Fibroblast of the conjunctiva (primary cell): ENCODE results near the gene CACNA2D4.

Experiments used
- DNase-seq: peaks from one replicate; pipeline ENCODE4 v3.0.0-alpha.2; 2010; ENCODE audit warnings: low read depth

CACNA2D4 gene

DNA sequence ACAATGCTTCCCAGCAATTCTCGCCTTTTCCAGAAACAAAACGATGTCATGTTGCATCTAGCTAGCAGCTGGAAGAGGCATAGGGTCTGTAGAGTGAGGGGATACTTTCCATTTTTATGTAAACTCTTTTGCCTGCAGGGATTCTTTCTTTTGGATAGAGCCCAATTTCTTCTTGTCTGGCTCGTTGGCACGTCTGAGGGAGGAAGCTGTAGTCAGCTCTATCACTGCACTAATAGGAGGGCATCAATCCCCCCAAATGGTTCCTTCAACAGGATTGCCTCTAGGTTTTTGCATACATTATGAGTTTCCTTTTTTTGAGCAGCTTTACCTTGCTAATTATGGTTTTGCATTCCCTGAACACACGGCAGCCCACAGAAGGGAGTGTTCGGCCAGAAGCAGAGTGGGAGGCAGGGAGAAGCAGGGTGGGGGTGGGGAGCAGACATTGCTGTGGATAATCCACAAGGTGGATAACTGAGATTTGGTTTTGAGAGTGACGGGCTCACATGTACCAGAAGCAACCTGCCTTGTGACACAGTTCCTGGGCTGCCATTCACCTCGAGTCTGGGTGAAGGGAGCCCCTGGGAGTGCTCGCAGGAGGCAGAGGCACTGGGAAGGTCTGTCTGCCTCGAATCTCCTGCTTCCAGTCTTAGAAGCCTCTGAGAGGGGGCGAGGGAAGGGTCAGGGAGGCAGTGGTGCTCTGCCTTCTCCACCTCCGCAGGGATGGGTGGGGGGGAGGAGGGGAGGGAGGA, 73.6 kb downstream of the CACNA2D4 start:
- no peak for DNase-seq

DNA sequence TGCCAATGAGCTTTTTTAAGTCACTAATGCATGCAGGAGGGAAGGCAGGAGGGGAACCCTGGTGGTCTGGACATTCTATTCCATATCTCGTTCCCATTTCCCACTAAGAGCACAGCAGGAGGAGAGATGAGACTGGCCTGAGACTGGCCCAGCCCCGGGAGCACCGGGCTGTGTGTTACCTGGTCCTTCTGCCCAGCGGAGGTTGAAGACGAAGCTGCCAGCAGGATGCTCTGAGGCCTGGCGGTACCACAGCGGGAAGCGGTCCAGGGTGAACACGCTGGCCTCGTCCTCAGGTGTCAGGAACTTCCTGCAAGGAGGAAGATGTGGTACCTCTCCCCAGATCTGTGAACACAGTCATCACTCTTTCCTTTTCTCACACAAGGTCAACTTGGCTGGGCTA, 74.2 kb downstream of the CACNA2D4 start:
- no peak for DNase-seq

- DNase-seq = no peak
Observed at GRCh38 chr12:1843641-1844005, 74.8 kb downstream of the CACNA2D4 start.

GRCh38 chr12:1842905-1843640, 75.4 kb downstream of the CACNA2D4 start:
- no peak for DNase-seq

DNA sequence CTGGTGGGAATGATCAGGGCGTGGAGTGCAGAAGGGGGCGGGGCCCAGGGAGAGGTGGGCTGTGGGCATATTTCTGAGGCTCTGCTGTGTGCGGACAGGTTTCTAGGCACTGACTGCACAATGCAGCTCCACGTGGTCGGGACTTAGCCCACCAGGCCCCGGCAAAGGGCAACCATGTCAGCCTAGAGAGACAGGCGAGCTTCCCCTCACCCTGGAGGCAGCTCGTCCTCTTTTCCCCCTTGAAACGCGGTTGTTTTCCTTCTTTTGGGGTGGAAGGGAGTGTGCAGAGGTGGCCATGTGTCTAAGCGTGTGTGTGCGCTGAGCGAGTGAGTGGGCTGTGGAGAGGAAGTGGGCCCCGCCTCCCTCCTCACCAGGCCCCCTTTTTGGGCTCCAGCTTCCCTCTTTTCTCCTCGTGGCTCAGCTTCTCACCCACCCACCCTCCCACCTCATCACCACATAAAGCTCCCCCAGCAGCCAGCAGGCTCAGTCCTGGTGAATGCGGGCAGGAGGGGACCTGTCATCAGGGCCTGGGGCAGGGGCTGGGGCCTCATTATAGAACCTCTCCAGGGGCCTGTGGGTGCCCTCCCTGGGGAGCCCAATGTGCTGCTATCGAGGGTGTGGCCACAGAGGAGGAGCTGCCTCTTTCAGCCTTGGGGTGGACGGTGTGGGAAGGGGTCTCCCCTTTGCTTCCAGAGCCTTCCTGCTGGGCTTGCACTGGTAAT, 76.1 kb downstream of the CACNA2D4 start:
- no peak for DNase-seq

GRCh38 chr12:1841586-1842182, 76.8 kb downstream of the CACNA2D4 start:
- DNase-seq = no peak

GRCh38 chr12:1840981-1841425, 77.4 kb downstream of the CACNA2D4 start:
- no peak for DNase-seq

DNA sequence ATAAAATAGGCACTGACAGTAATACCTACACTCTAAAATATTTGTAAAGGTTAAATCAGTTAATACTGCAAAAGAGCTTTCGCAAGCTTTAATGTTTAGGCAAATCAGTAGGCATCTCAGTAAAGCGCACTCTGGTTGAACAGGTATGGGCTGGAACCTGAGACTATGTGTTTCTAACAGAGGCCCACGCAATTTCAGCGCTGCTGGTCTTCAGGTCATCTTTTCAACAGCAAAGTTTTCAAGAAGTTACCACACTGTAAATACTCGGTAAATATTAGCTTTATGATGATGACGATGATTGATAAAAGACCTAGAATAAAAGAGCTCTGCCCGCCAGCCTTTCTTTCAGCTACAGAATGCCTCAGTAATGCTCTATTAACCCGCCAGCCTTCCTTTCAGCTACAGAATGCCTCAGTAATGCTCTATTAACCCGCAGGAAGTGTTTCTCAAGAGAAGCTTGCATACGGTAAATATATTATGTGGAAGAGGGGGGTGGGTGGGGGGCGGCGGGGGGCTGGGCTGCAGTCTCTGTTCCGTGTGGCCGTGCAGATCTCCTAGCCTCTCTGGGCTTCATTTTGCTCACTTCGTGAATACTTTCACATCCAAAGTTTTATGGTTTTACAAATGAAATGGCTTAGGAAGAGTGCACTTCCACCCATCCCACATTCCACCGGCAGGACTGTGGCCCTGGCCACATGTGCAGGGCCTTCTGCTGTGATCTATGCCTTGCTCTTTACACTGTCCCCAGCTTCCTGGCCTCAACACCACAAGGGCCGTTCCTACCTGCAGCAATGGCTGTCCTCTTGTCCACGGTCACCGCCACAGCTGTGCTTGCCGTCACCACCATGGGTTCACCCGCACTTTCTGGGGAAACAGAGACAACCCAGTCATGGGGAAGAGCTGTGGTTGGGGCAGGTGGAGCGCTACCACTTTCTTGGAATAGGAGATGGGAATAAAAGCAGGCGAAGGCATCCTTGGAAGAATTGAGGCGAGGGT, 78.2 kb downstream of the CACNA2D4 start:
- DNase-seq = no peak

DNA sequence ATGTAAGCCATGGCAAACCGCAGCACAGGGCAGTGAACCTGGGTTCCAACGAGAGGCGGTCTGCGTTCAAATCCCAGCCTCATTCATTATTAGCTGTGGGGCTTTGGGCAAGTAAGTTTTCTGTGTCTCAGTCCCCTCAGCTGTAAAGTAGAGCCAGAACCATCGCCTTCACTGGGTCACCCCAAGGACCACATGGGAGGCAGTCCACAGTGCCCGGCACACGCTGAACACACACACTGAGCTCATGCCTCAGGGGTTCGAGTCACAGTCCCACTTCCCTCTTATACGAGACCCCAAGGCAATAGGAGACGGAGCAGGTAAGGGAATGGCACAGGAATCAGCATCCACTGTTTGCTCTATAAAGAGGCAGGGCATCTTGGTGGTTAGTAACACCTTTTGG, 79.0 kb downstream of the CACNA2D4 start:
- DNase-seq = no peak

- DNase-seq = no peak
Observed at GRCh38 chr12:1838994-1839365, 79.5 kb downstream of the CACNA2D4 start.

GRCh38 chr12:1838205-1838993, 80.1 kb downstream of the CACNA2D4 start:
- no peak for DNase-seq

- DNase-seq = peak; percentile 6
Observed at GRCh38 chr12:1837541-1838204, 80.8 kb downstream of the CACNA2D4 start.

DNA sequence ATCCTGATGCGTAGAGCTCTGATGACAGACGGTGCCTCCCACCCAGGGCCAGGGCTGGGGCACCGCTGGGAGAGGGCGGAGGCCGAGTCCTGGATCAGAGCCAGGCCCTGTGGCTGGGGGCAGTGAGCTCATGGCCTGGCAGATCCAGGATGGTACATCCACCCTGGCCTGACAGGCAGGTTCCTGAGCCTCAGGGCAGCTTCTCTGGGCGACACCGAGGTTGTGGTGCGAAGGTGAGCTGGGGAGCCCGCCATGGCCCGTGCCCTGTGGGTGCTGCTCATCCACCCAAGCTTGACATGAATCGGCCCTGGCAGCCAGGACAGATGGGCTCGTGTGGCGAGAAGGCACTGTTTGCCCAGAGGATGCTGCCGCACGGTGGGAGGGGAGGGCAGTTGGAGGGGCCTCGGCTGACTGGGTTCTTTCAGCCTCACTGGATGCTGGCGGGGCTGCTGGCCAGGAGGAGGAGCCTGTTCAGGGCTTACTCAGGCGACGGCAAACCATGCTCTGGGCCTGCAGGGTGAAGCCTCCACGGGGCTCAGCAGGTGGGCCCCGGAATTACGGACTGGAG, 81.5 kb downstream of the CACNA2D4 start:
- DNase-seq = no peak

- DNase-seq = no peak
Observed at GRCh38 chr12:1836241-1836803, 82.1 kb downstream of the CACNA2D4 start.

- no peak for DNase-seq
Observed at GRCh38 chr12:1835211-1836131, 83.0 kb downstream of the CACNA2D4 start.

- no peak for DNase-seq
Observed at GRCh38 chr12:1834186-1834925, 84.1 kb downstream of the CACNA2D4 start.

DNA sequence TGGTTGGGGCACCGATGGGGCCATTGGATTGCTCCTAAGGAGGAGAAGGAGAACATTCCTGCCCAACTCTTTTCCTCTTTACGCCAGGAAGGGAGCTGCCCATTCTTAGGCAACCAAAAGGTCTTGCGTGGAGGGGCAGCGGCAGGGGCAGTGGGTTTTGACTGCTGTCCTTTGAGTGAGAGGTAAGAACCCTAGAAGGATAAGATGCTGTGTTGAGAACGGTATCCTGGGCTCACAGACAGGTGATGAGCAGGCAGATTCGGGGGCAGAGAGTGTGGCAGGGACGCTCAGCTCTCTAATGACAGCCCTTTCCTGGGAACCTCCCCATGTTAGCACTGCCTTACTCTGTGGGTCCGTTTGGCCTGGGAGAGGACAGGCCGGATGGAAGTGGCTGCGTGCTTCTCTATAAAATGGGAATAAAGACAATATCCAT, 84.8 kb downstream of the CACNA2D4 start:
- no peak for DNase-seq
